Activated T-helper 2 cell treated with anti-CD3 and anti-CD28 coated beads, Interferon-gamma antibody, Interleukin-2, Interleukin-4, amounts not matched to agents 10 μg/mL and 5 μg/mL and 100 μg/mL, durations not matched to agents 14 hours and 24 hours and 36 hours (primary cell): ENCODE measurements around the gene ITGAD. TPM values are rescaled to one million over a fixed set of nuclear protein-coding genes. Genes with fewer than 3 reads are reported as not detected.

Experiments
- DNase-seq: peaks from one replicate; pipeline ENCODE4 v3.0.0; 2021; ENCODE audit warnings: low spot score
- H3K27ac Mint-ChIP-seq: one replicate; pipeline ENCODE4 v1.8.0; 2021; ENCODE audit warnings: mixed read lengths
- H3K27me3 Mint-ChIP-seq: one replicate; pipeline ENCODE4 v1.8.0; 2021; ENCODE audit warnings: low read depth, mixed read lengths
- H3K36me3 Mint-ChIP-seq: one replicate; pipeline ENCODE4 v1.8.0; 2021; ENCODE audit warnings: low read depth, mixed read lengths
- H3K4me1 Mint-ChIP-seq: one replicate; pipeline ENCODE4 v1.8.0; 2021; ENCODE audit warnings: low read depth, mixed read lengths
- H3K4me3 Mint-ChIP-seq: one replicate; pipeline ENCODE4 v1.8.0; 2021; ENCODE audit warnings: low read depth, mild to moderate bottlenecking, moderate library complexity, mixed read lengths
- H3K9me3 Mint-ChIP-seq: one replicate; pipeline ENCODE4 v1.8.0; 2021; ENCODE audit warnings: mixed read lengths
- intact Hi-C: fragments of 100-400 bp; cut with micrococcal nuclease; formaldehyde crosslinking; loops from one replicate; pipeline ENCODE4 v1.15.1; 2023
- total RNA-seq: library from RNA; stranded (reverse); gene quantifications from 2 replicates; pipeline ENCODE4 v1.2.3, GENCODE V29; 2022

Gene ITGAD
- total RNA-seq, 1 donor from 2014 or later = 0.21 TPM

DNA sequence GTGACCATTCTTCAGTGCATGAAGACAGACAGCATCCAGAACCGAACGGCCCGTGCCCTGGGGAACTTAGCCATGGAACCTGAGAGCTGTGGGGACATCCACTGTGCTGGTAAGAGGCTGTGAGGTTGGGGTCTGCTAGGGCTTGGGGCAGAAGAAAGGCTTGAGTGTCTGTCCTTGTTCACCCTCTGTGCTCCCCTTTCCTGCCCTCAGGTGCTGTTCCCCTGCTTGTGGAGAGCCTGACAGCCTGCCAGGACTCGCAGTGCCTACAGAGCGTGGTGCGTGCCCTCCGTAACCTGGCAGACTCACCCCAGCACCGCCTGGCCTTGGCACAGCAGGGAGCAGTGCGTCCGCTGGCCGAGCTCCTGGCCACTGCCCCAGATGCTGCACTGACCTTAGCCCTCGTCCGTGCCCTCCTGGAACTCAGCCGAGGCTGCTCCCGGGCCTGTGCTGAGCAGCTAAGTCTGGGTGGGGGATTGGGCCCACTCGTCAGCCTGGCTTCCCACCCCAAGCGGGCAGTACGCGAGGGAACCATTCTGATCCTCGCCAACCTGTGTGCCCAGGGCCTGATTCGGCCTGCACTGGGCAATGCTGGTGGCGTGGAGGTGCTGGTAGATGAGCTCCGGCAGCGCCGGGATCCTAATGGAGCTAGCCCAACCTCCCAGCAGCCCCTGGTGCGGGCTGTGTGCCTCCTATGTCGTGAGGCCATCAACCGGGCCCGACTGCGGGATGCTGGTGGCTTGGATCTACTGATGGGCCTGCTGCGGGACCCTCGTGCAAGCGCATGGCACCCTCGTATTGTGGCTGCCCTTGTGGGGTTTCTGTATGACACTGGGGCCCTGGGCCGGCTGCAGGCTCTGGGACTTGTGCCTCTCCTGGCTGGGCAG is 69.0 kb downstream of the ITGAD start:
- no peaks in the 10 kb centered on the region for H3K27me3 Mint-ChIP-seq
- H3K27ac Mint-ChIP-seq = no peak overlapping the region
- intact Hi-C loops = no loop called here
- no peak overlapping the region for H3K4me3 Mint-ChIP-seq
- H3K9me3 Mint-ChIP-seq = no peaks in the 10 kb centered on the region
- peaks cover 18% of the 10 kb centered on the region for H3K4me1 Mint-ChIP-seq
- no peak for DNase-seq
- H3K36me3 Mint-ChIP-seq = peaks cover 33% of the 10 kb centered on the region

- DNase-seq = no peak
- H3K36me3 Mint-ChIP-seq = peaks cover 26% of the 10 kb centered on the region
- H3K4me3 Mint-ChIP-seq = no peak overlapping the region
- H3K27ac Mint-ChIP-seq = no peak overlapping the region
- no peaks in the 10 kb centered on the region for H3K27me3 Mint-ChIP-seq
- no peaks in the 10 kb centered on the region for H3K9me3 Mint-ChIP-seq
- intact Hi-C loops = no loop called here
- peaks cover 17% of the 10 kb centered on the region for H3K4me1 Mint-ChIP-seq
Observed at GRCh38 chr16:31464348-31464769, 71.2 kb downstream of the ITGAD start.

- H3K4me3 Mint-ChIP-seq = no peak overlapping the region
- no peak for DNase-seq
- H3K27ac Mint-ChIP-seq = no peak overlapping the region
- no peaks in the 10 kb centered on the region for H3K27me3 Mint-ChIP-seq
- H3K36me3 Mint-ChIP-seq = peaks cover 26% of the 10 kb centered on the region
- intact Hi-C loops = no loop called here
- peaks cover 17% of the 10 kb centered on the region for H3K4me1 Mint-ChIP-seq
- no peaks in the 10 kb centered on the region for H3K9me3 Mint-ChIP-seq
Observed at GRCh38 chr16:31464781-31465260, 71.7 kb downstream of the ITGAD start.

DNA sequence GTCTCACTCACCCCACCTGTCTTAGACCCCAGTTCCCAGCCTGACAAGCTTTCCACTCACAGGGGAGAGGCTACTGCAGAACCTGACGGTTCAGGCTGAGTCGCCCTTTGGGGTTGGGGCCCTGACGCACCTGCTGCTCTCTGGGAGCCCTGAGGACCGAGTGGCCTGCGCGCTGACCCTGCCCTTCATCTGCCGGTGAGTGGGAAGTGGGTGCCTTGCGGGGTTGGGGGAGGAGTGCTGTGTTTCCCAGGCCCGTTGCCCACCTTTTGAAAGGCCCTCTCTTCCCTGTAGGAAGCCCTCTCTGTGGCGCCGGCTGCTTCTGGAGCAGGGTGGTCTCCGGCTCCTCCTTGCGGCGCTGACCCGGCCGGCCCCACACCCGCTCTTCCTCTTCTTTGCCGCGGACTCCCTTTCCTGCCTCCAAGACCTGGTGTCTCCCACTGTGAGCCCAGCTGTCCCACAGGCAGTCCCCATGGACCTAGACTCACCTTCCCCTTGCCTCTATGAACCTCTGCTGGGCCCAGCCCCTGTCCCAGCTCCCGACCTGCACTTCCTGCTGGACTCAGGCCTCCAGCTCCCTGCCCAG is 72.7 kb downstream of the ITGAD start:
- no peak overlapping the region for H3K27ac Mint-ChIP-seq
- H3K27me3 Mint-ChIP-seq = peaks cover 5% of the 10 kb centered on the region
- peaks cover 10% of the 10 kb centered on the region for H3K4me1 Mint-ChIP-seq

GRCh38 chr16:31466381-31466841 is 73.3 kb downstream of the ITGAD start:
- H3K36me3 Mint-ChIP-seq = peaks cover 26% of the 10 kb centered on the region
- peaks cover 10% of the 10 kb centered on the region for H3K4me1 Mint-ChIP-seq
- intact Hi-C loops = no loop called here
- DNase-seq = no peak
- H3K27ac Mint-ChIP-seq = no peak overlapping the region
- H3K9me3 Mint-ChIP-seq = no peaks in the 10 kb centered on the region
- peaks cover 10% of the 10 kb centered on the region for H3K27me3 Mint-ChIP-seq
- H3K4me3 Mint-ChIP-seq = no peak overlapping the region

More for the DNA sequence above, 72.7 kb downstream of the ITGAD start:
- intact Hi-C loops = no loop called here
- Mint-ChIP-seq H3K4me3 (no peak overlapping the region), H3K36me3 (peaks cover 26% of the 10 kb centered on the region), H3K9me3 (no peaks in the 10 kb centered on the region)
- DNase-seq = no peak

GRCh38 chr16:31467151-31467773 is 74.1 kb downstream of the ITGAD start:
- H3K9me3 Mint-ChIP-seq = no peaks in the 10 kb centered on the region
- peaks cover 26% of the 10 kb centered on the region for H3K36me3 Mint-ChIP-seq
- no peak overlapping the region for H3K27ac Mint-ChIP-seq
- peaks cover 13% of the 10 kb centered on the region for H3K27me3 Mint-ChIP-seq
- no peak for DNase-seq
- H3K4me3 Mint-ChIP-seq = no peak overlapping the region
- intact Hi-C loops = no loop called here
- peaks cover 10% of the 10 kb centered on the region for H3K4me1 Mint-ChIP-seq

- H3K36me3 Mint-ChIP-seq = peaks cover 23% of the 10 kb centered on the region
- peaks cover 18% of the 10 kb centered on the region for H3K27me3 Mint-ChIP-seq
- peaks cover 10% of the 10 kb centered on the region for H3K4me1 Mint-ChIP-seq
- intact Hi-C loops = no loop called here
- DNase-seq = no peak
- H3K4me3 Mint-ChIP-seq = no peak overlapping the region
- no peaks in the 10 kb centered on the region for H3K9me3 Mint-ChIP-seq
- no peak overlapping the region for H3K27ac Mint-ChIP-seq
Observed at GRCh38 chr16:31467858-31468257, 74.7 kb downstream of the ITGAD start.

GRCh38 chr16:31470615-31471014 is 77.5 kb downstream of the ITGAD start:
- Mint-ChIP-seq H3K27me3 (peaks cover 27% of the 10 kb centered on the region), H3K36me3 (peaks cover 12% of the 10 kb centered on the region), H3K27ac (no peak overlapping the region), H3K4me3 (no peak overlapping the region), H3K4me1 (peaks cover 10% of the 10 kb centered on the region), H3K9me3 (no peaks in the 10 kb centered on the region)
- intact Hi-C loops = no loop called here
- no peak for DNase-seq

DNA sequence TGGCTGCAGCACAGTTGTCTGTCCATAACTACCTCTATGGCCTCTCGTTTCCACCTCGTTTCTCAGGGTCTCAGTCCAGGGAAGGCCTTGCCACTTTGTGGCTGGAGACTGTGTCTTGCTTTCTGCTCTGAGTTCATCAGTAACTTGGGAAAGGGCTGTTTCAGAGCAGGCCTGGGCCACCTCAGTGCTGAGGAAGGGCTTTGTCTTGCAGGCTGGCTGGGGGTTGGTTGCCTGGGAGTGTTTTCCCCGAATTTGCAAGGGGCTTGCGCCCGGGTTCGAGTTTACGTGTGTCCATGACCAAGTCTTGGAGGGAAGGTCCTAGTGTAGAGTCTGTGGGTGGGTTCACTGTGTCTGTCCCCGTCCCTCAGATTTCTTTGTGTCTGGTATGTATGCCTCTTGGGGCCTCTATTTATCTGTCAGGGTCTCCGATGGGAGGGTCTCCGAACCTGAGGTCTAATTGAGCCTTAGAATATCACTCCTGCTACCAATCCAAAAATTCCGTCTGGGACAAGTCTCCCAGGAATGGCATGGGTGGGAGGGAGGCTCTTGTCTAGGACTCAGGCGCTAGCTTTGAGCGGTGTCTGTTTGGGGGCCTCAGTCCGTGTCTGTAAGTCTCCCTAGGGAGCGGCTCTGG is 78.2 kb downstream of the ITGAD start:
- H3K27me3 Mint-ChIP-seq = peaks cover 33% of the 10 kb centered on the region

GRCh38 chr16:31471875-31472708 is 79.0 kb downstream of the ITGAD start, which contains the start of gene TGFB1I1:
TGFB1I1 (plus strand) TSS chr16:31472152; CDS start chr16:31472189, 37 bp downstream.
- Mint-ChIP-seq H3K4me1 (peaks cover 13% of the 10 kb centered on the region), H3K27ac (no peak within 1 kb of the TSS), H3K9me3 (no peaks in the 10 kb centered on the region), H3K36me3 (peaks cover 3% of the 10 kb centered on the region), H3K4me3 (peak within 1 kb of the TSS; percentile 56), H3K27me3 (peaks cover 34% of the 10 kb centered on the region)
- intact Hi-C loops = no loop called here
- no peak for DNase-seq

More for the DNA sequence above, 78.2 kb downstream of the ITGAD start:
- Mint-ChIP-seq H3K4me1 (peaks cover 14% of the 10 kb centered on the region), H3K27ac (no peak overlapping the region), H3K9me3 (no peaks in the 10 kb centered on the region), H3K4me3 (peak overlapping the region; percentile 11), H3K36me3 (peaks cover 8% of the 10 kb centered on the region)
- DNase-seq = no peak
- intact Hi-C loops = no loop called here

- Mint-ChIP-seq H3K4me1 (peaks cover 10% of the 10 kb centered on the region), H3K4me3 (peak overlapping the region; percentile 26), H3K9me3 (no peaks in the 10 kb centered on the region), H3K27ac (no peak overlapping the region), H3K36me3 (no peaks in the 10 kb centered on the region), H3K27me3 (peaks cover 34% of the 10 kb centered on the region)
- DNase-seq = no peak
- intact Hi-C loops = no loop called here
Observed at GRCh38 chr16:31472709-31473203, 79.6 kb downstream of the ITGAD start.
